Chondrocyte (in vitro differentiated cells): Measurements from ENCODE around the gene GRK5. TPM values are rescaled to one million over a fixed set of nuclear protein-coding genes. Genes with fewer than 3 reads are reported as not detected.
A peak's percentile ranks its signal among the peaks of the same experiment; 100 is the strongest.
"Not testable (repeated sequence)": the region's sequence is repeated elsewhere in the genome, so short reads cannot be mapped to it uniquely, and the experiment has no call there.

Experiments
- DNase-seq: peaks from one replicate; pipeline ENCODE4 v3.0.0; 2021; ENCODE audit warnings: mixed read lengths, low spot score
- H3K27ac Mint-ChIP-seq: one replicate; pipeline ENCODE4 v1.8.0; 2021; ENCODE audit warnings: mild to moderate bottlenecking, moderate library complexity, mixed read lengths; ENCODE audit not compliant: unreplicated experiment
- H3K27me3 Mint-ChIP-seq: 2 replicates; pipeline ENCODE4 v1.8.0; 2021; ENCODE audit warnings: low read depth, mixed read lengths
- H3K36me3 Mint-ChIP-seq: 2 replicates; pipeline ENCODE4 v1.8.0; 2021; ENCODE audit warnings: low read depth, mixed read lengths
- H3K4me1 Mint-ChIP-seq: 2 replicates; pipeline ENCODE4 v1.8.0; 2021; ENCODE audit warnings: low read depth, mild to moderate bottlenecking, mixed read lengths
- H3K4me3 Mint-ChIP-seq: one replicate; pipeline ENCODE4 v1.8.0; 2021; ENCODE audit warnings: mild to moderate bottlenecking, moderate library complexity, mixed read lengths; ENCODE audit not compliant: unreplicated experiment
- H3K9me3 Mint-ChIP-seq: 2 replicates; pipeline ENCODE4 v1.8.0; 2021; ENCODE audit warnings: low read depth, mixed read lengths
- CTCF ChIP-seq: fragments of 200-600 bp; sonication (generic); IDR thresholded peaks from 2 replicates; pipeline ENCODE4 v1.5.0; 2021; ENCODE audit warnings: antibody characterized with exemption, mild to moderate bottlenecking, moderate library complexity
- total RNA-seq: library from RNA; stranded (reverse); gene quantifications from 3 replicates; pipeline ENCODE4 v1.2.1, GENCODE V29; 2021

Gene GRK5
- total RNA-seq, 1 donor from 2014 or later: 16.4 TPM

DNA sequence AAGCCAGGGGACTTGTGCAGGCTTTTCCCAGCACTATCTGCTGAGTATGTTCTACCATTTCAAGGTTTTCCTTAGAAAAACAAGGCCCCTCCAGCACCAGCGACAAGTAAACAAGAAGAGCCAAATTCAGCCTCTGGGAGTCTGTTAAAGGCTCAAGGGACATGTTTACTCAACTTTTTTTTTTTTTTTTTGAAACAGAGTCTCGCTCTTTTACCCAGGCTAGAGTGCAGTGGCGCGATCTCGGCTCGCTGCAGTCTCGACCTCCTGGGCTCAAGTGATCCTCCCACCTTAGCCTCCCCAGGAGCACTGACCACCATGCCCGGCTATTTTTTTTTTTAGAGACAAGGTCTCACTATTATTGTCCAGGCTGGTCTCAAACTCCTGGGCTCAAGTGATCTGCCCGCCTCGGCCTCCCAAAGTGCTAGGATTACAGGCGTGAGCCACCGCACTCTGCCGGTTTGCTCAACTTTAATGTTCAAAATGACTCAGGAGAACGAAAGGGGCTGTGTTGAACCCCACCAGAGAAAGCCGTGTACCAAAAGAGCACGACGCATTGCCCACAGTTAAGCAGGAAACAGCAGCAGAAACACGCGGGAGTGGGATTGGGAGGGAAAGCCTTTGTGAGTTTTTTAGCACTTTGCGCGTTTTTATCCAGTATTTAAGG lies 29.5 kb upstream of the GRK5 start:
- Mint-ChIP-seq H3K9me3 (no peaks in the 10 kb centered on the region), H3K36me3 (peaks cover 10% of the 10 kb centered on the region), H3K27me3 (no peaks in the 10 kb centered on the region), H3K4me1 (peaks cover 37% of the 10 kb centered on the region), H3K4me3 (peak overlapping the region; percentile 94), H3K27ac (peak overlapping the region; percentile 99)
- DNase-seq: peak; percentile 26
- TF ChIP-seq CTCF: no peak

DNA sequence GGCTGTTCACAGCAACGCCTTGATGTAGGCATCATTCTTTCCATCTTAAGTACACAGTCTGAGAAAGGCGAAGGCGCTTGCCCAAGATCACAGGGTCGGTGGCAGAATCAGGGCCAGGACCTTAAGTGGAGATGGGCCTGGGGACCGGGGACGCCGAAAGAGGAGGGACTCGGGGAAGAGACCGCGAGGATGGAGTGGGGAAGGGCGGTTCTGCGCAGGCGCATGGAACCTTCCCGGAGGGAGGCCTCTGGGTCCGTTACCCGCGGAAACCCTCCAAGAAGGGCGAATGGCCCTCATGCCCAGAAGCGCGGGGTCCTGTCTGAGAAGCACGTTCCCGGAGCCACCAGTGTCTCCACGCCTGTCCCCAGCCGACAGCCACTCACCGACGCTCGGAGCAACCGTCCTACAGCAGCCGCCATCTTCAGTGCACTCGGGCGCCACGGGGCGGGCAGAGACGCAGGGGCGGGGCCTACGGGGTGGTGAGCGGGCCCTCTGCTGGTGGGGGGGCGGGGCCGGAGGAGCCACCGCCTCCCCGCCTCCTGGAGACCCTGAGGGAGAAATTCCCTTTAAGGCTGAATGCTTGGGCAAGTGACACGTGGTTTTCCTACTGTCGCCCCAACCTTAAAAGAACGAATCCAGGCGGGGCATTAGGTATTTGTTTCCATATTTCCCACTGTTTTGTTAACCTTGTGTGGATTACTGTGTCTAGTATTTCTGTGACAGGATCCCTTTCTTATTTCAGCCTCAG lies 28.8 kb upstream of the GRK5 start, which contains the start of gene PRDX3:
Gene PRDX3, minus strand, starts transcription at position 441 of the 748 bp plus-strand sequence. Its CDS starts 22 bp downstream, at position 419.
- peak; percentile 97 for DNase-seq
- H3K27ac Mint-ChIP-seq: peak within 1 kb of the TSS; percentile 99
- H3K9me3 Mint-ChIP-seq: no peaks in the 10 kb centered on the region
- H3K27me3 Mint-ChIP-seq: no peaks in the 10 kb centered on the region
- H3K4me3 Mint-ChIP-seq: peak within 1 kb of the TSS; percentile 94
- peaks cover 36% of the 10 kb centered on the region for H3K4me1 Mint-ChIP-seq
- peak; percentile 49 for TF ChIP-seq CTCF
- peaks cover 8% of the 10 kb centered on the region for H3K36me3 Mint-ChIP-seq

DNA sequence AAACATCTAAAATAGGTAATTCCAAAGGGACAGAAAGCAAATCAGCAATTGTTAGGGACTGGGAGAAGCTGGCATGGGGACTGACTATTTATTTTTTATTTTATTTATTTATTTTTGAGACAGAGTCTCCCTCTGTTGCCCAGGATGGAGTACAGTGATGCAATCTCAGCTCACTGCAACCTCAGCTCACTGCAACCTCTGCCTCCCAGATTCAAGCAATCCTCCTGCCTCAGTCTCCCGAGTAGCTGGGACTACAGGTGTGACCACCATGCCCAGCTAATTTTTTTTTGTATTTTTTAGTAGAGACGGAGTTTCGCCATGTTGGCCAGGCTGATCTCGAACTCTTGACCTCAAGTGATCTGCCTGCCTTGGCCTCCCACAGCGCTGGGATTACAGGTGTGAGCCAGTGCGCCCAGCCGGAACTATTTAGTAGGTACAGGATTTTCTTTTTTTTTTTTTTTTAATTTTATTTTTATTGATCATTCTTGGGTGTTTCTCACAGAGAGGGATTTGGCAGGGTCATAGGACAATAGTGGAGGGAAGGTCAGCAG lies 26.4 kb upstream of the GRK5 start:
- H3K27me3 Mint-ChIP-seq, H3K36me3 Mint-ChIP-seq, H3K9me3 Mint-ChIP-seq, H3K27ac Mint-ChIP-seq, DNase-seq, H3K4me3 Mint-ChIP-seq: not testable (repeated sequence)
- TF ChIP-seq CTCF: peak; percentile 15
- H3K4me1 Mint-ChIP-seq: peaks cover 29% of the 10 kb centered on the region

GRCh38 chr10:119183664-119184412 lies 23.5 kb upstream of the GRK5 start:
- peak; percentile 14 for DNase-seq
- no peak for TF ChIP-seq CTCF
- no peak overlapping the region for H3K27ac Mint-ChIP-seq
- no peaks in the 10 kb centered on the region for H3K36me3 Mint-ChIP-seq
- no peaks in the 10 kb centered on the region for H3K9me3 Mint-ChIP-seq
- H3K4me1 Mint-ChIP-seq: peaks cover 6% of the 10 kb centered on the region
- no peaks in the 10 kb centered on the region for H3K27me3 Mint-ChIP-seq
- no peak overlapping the region for H3K4me3 Mint-ChIP-seq

GRCh38 chr10:119189811-119190282 lies 17.5 kb upstream of the GRK5 start:
- no peaks in the 10 kb centered on the region for H3K27me3 Mint-ChIP-seq
- peak; percentile 29 for DNase-seq
- no peaks in the 10 kb centered on the region for H3K36me3 Mint-ChIP-seq
- no peak overlapping the region for H3K4me3 Mint-ChIP-seq
- H3K4me1 Mint-ChIP-seq: peaks cover 5% of the 10 kb centered on the region
- H3K9me3 Mint-ChIP-seq: no peaks in the 10 kb centered on the region
- TF ChIP-seq CTCF: no peak
- H3K27ac Mint-ChIP-seq: no peak overlapping the region
